GM10266 (cell line): ENCODE results near the gene ZNFX1.

ENCODE experiments used
- DNase-seq: peaks from one replicate; pipeline ENCODE4 v3.0.0; 2012; ENCODE audit errors: extremely low spot score
- CTCF ChIP-seq: IDR thresholded peaks from 2 replicates; pipeline ENCODE4 v1.5.1; 2012; ENCODE audit warnings: mild to moderate bottlenecking, low read depth; ENCODE audit not compliant: control insufficient read depth, insufficient read depth; ENCODE audit errors: missing control alignments

ZNFX1 gene

GRCh38 chr20:49247169-49247723 is 30.6 kb downstream of the ZNFX1 start:
- DNase-seq = no peak
- no peak for TF ChIP-seq CTCF

DNA sequence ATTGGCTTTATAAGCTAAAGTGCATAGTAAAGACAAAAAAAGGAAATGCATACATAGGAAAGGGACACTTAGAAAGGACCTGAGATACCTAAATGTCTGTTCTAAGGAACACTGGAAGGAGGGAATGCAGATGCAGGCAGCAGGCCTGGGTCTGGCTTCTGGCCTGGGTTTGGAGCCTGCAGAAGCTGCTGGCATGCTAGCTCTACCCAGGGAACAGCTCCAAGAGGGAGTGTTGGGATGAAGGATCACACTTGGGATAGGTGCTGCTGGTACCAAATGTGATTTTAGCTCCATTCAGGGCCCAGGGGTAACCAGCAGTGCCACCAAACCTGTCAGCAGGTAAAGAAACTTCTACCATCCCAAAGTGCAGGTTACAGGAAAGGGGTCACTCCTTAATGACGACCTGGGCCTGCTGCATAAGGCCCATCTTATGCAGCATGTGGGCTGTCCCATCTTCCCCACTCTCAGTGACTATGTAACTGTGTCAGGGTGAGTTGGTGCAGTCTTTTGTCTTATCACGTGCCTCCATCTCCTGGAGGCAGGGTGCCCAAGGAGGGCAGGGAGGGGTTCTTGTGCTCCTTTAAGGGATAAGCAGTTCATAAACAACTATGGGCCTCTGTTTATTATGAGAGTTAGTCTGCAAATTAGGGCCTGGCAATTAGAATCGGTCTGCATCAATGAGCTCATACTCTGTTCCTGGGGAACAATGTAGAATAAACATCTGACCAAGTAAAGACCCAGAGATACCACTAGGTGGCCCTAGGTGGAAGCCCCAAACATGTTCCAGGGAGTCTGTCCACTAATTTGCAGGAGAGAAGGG is 31.7 kb downstream of the ZNFX1 start:
- peak; percentile 54 for TF ChIP-seq CTCF
- DNase-seq = peak; percentile 63

DNA sequence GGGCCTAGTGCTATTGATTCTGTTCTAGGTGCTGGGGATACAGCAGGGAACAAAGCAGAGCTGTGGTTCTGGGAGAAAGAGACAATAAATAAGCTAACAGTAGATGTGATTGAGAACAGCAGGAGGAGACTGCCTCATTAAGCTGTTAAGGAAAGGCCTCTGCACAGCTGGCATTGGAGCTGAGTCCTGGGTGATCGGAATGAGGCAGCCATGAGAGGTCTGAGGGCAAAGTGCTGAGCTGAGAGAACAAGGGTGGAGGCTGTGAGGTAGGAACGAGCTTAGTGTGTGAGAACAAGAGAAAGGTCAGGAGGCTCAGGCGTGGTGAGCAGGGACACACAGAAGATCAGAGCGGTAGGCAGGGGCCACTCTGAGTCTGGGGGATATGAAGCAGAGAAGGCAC is 40.3 kb downstream of the ZNFX1 start:
- no peak for DNase-seq
- TF ChIP-seq CTCF = no peak

GRCh38 chr20:49236301-49236700 is 41.6 kb downstream of the ZNFX1 start:
- DNase-seq = no peak
- no peak for TF ChIP-seq CTCF

- no peak for DNase-seq
- TF ChIP-seq CTCF = no peak
Observed at GRCh38 chr20:49234831-49235230, 43.0 kb downstream of the ZNFX1 start.

- TF ChIP-seq CTCF = no peak
- no peak for DNase-seq
Observed at GRCh38 chr20:49233226-49233625, 44.6 kb downstream of the ZNFX1 start.

DNA sequence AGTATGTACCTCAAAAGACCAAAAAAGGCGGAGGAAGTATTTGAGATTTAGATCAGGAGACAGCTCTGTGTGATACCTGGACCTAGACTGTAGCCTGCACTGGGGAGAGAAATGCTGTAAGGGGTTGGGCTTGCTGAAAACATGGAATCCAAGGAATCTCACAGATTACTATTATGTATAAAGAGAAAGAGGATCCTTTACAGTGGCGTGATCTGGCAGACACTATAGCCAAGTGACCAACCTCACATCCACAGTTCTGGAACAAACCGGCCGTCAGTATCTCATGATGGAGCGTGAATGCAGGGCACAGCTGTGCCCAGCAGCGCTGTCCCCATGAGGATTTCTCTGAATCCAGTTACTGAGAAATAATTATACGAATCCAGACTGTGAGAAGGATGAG is 46.4 kb downstream of the ZNFX1 start:
- TF ChIP-seq CTCF = no peak
- no peak for DNase-seq
